ENCODE measurements around the gene TPSB2. TPM values are rescaled to one million over a fixed set of nuclear protein-coding genes. Genes with fewer than 3 reads are reported as not detected.

Gene TPSB2
- total RNA-seq, 1 experiment from 2014 or later = not detected

- no peak for DNase-seq (ENCODE audit: low read depth)
These were observed 9.8 kb downstream of the TPSB2 start for GRCh38 chr16:1220098-1220728.

GRCh38 chr16:1218930-1219611 lies 10.9 kb downstream of the TPSB2 start:
- DNase-seq (ENCODE audit: low read depth) = no peak

GRCh38 chr16:1218061-1218929 lies 11.7 kb downstream of the TPSB2 start:
- DNase-seq (ENCODE audit: low read depth) = no peak

GRCh38 chr16:1217526-1217925 lies 12.5 kb downstream of the TPSB2 start:
- DNase-seq (ENCODE audit: low read depth) = no peak

GRCh38 chr16:1216681-1217400 lies 13.1 kb downstream of the TPSB2 start:
- DNase-seq (ENCODE audit: low read depth) = no peak

GRCh38 chr16:1216296-1216619 lies 13.7 kb downstream of the TPSB2 start:
- DNase-seq (ENCODE audit: low read depth) = no peak

- DNase-seq (ENCODE audit: low read depth) = no peak
These were observed 14.2 kb downstream of the TPSB2 start for GRCh38 chr16:1215574-1216295.

- DNase-seq (ENCODE audit: low read depth) = no peak
These were observed 15.3 kb downstream of the TPSB2 start for GRCh38 chr16:1214719-1215118.

GRCh38 chr16:1213796-1214372 lies 16.1 kb downstream of the TPSB2 start:
- DNase-seq (ENCODE audit: low read depth) = no peak

- no peak for DNase-seq (ENCODE audit: low read depth)
These were observed 16.8 kb downstream of the TPSB2 start for GRCh38 chr16:1213231-1213630.

GRCh38 chr16:1212616-1213194 lies 17.3 kb downstream of the TPSB2 start:
- DNase-seq (ENCODE audit: low read depth) = no peak

- no peak for DNase-seq (ENCODE audit: low read depth)
These were observed 18.3 kb downstream of the TPSB2 start for GRCh38 chr16:1211451-1212268.

- DNase-seq (ENCODE audit: low read depth) = no peak
These were observed 19.5 kb downstream of the TPSB2 start for GRCh38 chr16:1210461-1210860.

GRCh38 chr16:1209081-1209480 lies 20.9 kb downstream of the TPSB2 start:
- no peak for DNase-seq (ENCODE audit: low read depth)

GRCh38 chr16:1208239-1208830 lies 21.6 kb downstream of the TPSB2 start:
- DNase-seq (ENCODE audit: low read depth) = no peak

GRCh38 chr16:1206786-1207185 lies 23.2 kb downstream of the TPSB2 start:
- no peak for DNase-seq (ENCODE audit: low read depth)

GRCh38 chr16:1206326-1206725 lies 23.7 kb downstream of the TPSB2 start:
- DNase-seq (ENCODE audit: low read depth) = no peak

- no peak for DNase-seq (ENCODE audit: low read depth)
These were observed 25.1 kb downstream of the TPSB2 start for GRCh38 chr16:1204933-1205332.

- no peak for DNase-seq (ENCODE audit: low read depth)
These were observed 27.7 kb downstream of the TPSB2 start for GRCh38 chr16:1202274-1202673.

Measured in M059J (cell line).